Activated T-helper 2 cell treated with anti-CD3 and anti-CD28 coated beads, Interferon-gamma antibody, Interleukin-2, Interleukin-4, amounts not matched to agents 10 μg/mL and 5 μg/mL and 100 μg/mL, durations not matched to agents 14 hours and 24 hours and 36 hours (primary cell): ENCODE data around the gene LENEP. TPM values are rescaled to one million over a fixed set of nuclear protein-coding genes. Genes with fewer than 3 reads are reported as not detected.
"Not testable (repeated sequence)": the region's sequence is repeated elsewhere in the genome, so short reads cannot be mapped to it uniquely, and the experiment has no call there.

Experiments
- DNase-seq: peaks from one replicate; pipeline ENCODE4 v3.0.0; 2021; ENCODE audit warnings: low spot score
- H3K27ac Mint-ChIP-seq: one replicate; pipeline ENCODE4 v1.8.0; 2021; ENCODE audit warnings: mixed read lengths
- H3K27me3 Mint-ChIP-seq: one replicate; pipeline ENCODE4 v1.8.0; 2021; ENCODE audit warnings: low read depth, mixed read lengths
- H3K36me3 Mint-ChIP-seq: one replicate; pipeline ENCODE4 v1.8.0; 2021; ENCODE audit warnings: low read depth, mixed read lengths
- H3K4me1 Mint-ChIP-seq: one replicate; pipeline ENCODE4 v1.8.0; 2021; ENCODE audit warnings: low read depth, mixed read lengths
- H3K4me3 Mint-ChIP-seq: one replicate; pipeline ENCODE4 v1.8.0; 2021; ENCODE audit warnings: low read depth, mild to moderate bottlenecking, moderate library complexity, mixed read lengths
- H3K9me3 Mint-ChIP-seq: one replicate; pipeline ENCODE4 v1.8.0; 2021; ENCODE audit warnings: mixed read lengths
- intact Hi-C: fragments of 100-400 bp; cut with micrococcal nuclease; formaldehyde crosslinking; loops from one replicate; pipeline ENCODE4 v1.15.1; 2023
- total RNA-seq: library from RNA; stranded (reverse); gene quantifications from 2 replicates; pipeline ENCODE4 v1.2.3, GENCODE V29; 2022

LENEP gene
- total RNA-seq, 1 donor from 2014 or later, result 2.0 TPM

GRCh38 chr1:154973344-154974101 lies 19.9 kb upstream of the LENEP start:
- Mint-ChIP-seq H3K9me3 (no peaks in the 10 kb centered on the region), H3K4me3 (no peak overlapping the region), H3K27ac (no peak overlapping the region), H3K4me1 (peaks cover 36% of the 10 kb centered on the region), H3K27me3 (no peaks in the 10 kb centered on the region), H3K36me3 (peaks cover 33% of the 10 kb centered on the region)
- DNase-seq, result peak; percentile 92
- intact Hi-C loops, result loop anchor here (1.0 to 2.0 kb wide), 7 partner anchors 10 to 415 kb away; partner anchors contain the start of genes FLAD1, PYGO2 and UBE2Q1

- Mint-ChIP-seq H3K27me3 (no peaks in the 10 kb centered on the region), H3K36me3 (peaks cover 33% of the 10 kb centered on the region), H3K4me1 (peaks cover 32% of the 10 kb centered on the region), H3K4me3 (no peak within 1 kb of the TSS), H3K9me3 (no peaks in the 10 kb centered on the region), H3K27ac (no peak within 1 kb of the TSS)
- peak; percentile 97 for DNase-seq
- intact Hi-C loops, result loop anchor here (1.0 to 2.0 kb wide), 7 partner anchors 9 to 416 kb away; partner anchors contain the start of genes FLAD1, PYGO2 and UBE2Q1
Observed at GRCh38 chr1:154974102-154974807, 19.1 kb upstream of the LENEP start, which contains the start of gene CKS1B. Gene CKS1B, plus strand, starts transcription at chr1:154974681. Its CDS starts 65 bp downstream, at chr1:154974746.

GRCh38 chr1:154974808-154975408 lies 18.5 kb upstream of the LENEP start:
- intact Hi-C loops, result loop anchor here (1.0 to 2.0 kb wide), 8 partner anchors 8 to 417 kb away; partner anchors contain the start of genes FLAD1, PYGO2 and UBE2Q1
- H3K27ac Mint-ChIP-seq, result no peak overlapping the region
- H3K36me3 Mint-ChIP-seq, result peaks cover 32% of the 10 kb centered on the region
- H3K27me3 Mint-ChIP-seq, result no peaks in the 10 kb centered on the region
- no peak overlapping the region for H3K4me3 Mint-ChIP-seq
- H3K4me1 Mint-ChIP-seq, result peaks cover 31% of the 10 kb centered on the region
- DNase-seq, result peak; percentile 95
- H3K9me3 Mint-ChIP-seq, result no peaks in the 10 kb centered on the region

DNA sequence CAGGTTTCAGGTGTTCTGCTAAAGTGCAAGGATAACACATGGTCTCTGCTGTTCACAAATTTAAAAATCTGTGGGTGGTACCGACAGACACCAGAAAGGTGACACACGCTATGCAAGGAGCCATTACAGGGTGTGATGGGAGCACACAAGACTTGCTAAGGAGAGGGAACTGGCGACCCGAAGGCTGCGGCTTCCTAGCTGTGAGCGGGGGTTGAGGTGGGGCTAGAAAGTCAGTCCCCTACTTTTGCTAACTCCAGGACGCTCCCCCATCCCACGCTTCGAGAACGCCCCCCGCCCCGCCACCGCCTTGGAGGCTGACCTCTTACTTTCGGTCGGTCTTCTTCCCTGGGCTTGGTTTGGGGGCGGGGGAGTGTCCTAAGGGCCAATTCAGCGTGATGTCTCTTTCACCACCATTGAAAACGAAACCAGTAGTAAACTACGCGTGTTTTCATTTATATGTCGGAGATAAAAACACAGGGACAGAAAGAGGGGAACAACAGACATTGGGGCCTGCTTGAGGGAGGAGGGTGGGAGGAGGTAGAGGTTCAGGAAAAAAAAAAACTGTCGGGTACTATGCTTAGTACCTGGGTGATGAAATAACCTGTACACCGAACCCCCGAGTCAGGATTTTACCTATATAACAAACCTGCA lies 17.9 kb upstream of the LENEP start:
- Mint-ChIP-seq H3K27ac (no peak overlapping the region), H3K4me1 (peaks cover 31% of the 10 kb centered on the region), H3K36me3 (peaks cover 36% of the 10 kb centered on the region), H3K9me3 (no peaks in the 10 kb centered on the region), H3K4me3 (no peak overlapping the region), H3K27me3 (no peaks in the 10 kb centered on the region)
- intact Hi-C loops, result loop anchor here (1.0 to 2.0 kb wide), 3 partner anchors 24 to 219 kb away; no protein-coding TSS in a partner anchor
- DNase-seq, result peak; percentile 58

- Mint-ChIP-seq H3K27ac (peak overlapping the region; percentile 28), H3K36me3 (peaks cover 34% of the 10 kb centered on the region), H3K4me1 (peaks cover 17% of the 10 kb centered on the region)
- H3K4me3 Mint-ChIP-seq, intact Hi-C loops, DNase-seq, H3K27me3 Mint-ChIP-seq, H3K9me3 Mint-ChIP-seq: not testable (repeated sequence)
Observed at GRCh38 chr1:154977762-154978161, 15.6 kb upstream of the LENEP start.

- Mint-ChIP-seq H3K27ac (no peak overlapping the region), H3K36me3 (peaks cover 32% of the 10 kb centered on the region), H3K9me3 (no peaks in the 10 kb centered on the region), H3K4me1 (peaks cover 14% of the 10 kb centered on the region), H3K4me3 (no peak overlapping the region), H3K27me3 (no peaks in the 10 kb centered on the region)
- no peak for DNase-seq
- intact Hi-C loops, result no loop called here
Observed at GRCh38 chr1:154978360-154978759, 15.0 kb upstream of the LENEP start.

GRCh38 chr1:154982341-154982740 lies 11.0 kb upstream of the LENEP start:
- H3K27ac Mint-ChIP-seq, result no peak overlapping the region
- no peaks in the 10 kb centered on the region for H3K9me3 Mint-ChIP-seq
- no peaks in the 10 kb centered on the region for H3K27me3 Mint-ChIP-seq
- H3K36me3 Mint-ChIP-seq, result peaks cover 39% of the 10 kb centered on the region
- DNase-seq, result no peak
- intact Hi-C loops, result no loop called here
- H3K4me3 Mint-ChIP-seq, result no peak overlapping the region
- H3K4me1 Mint-ChIP-seq, result peaks cover 9% of the 10 kb centered on the region

GRCh38 chr1:154982897-154983648 lies 10.3 kb upstream of the LENEP start, which contains the start of gene FLAD1:
Gene FLAD1, plus strand, starts transcription at chr1:154983344. Its CDS starts 351 bp downstream, at chr1:154983695.
- Mint-ChIP-seq H3K9me3 (no peaks in the 10 kb centered on the region), H3K4me1 (peaks cover 6% of the 10 kb centered on the region), H3K36me3 (peaks cover 35% of the 10 kb centered on the region), H3K27me3 (no peaks in the 10 kb centered on the region), H3K4me3 (no peak within 1 kb of the TSS), H3K27ac (no peak within 1 kb of the TSS)
- intact Hi-C loops, result loop anchor here (1.0 kb wide), 3 partner anchors 9 to 34 kb away; partner anchors contain the start of gene CKS1B
- peak; percentile 97 for DNase-seq

DNA sequence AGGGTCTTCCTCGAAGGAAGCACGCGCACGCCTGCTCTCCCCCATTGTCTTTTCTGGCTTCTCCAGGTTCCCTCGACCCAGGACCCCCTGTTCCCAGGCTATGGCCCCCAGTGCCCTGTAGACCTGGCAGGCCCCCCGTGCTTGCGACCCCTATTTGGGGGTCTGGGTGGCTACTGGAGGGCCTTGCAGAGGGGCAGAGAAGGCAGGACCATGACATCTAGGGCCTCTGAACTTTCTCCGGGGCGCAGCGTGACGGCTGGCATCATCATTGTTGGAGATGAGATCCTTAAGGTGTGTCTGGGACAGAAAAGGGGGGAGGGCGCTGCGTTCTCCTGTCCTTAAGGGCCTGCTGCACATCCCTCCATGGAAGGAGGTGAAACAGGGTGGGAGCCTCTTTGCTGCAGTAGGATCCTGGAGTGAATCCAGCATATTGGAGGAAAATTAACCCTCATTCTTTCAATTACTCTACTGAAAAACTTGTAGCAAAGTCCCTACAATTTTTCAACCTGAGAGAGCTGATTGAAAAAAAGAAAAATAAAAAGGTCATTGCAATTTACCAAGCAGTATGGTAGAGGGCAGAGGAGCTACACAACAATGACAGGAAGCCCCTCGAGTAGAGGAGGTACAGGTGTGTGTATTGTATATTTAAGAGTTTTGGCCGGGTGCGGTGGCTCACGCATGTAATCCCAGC lies 9.5 kb upstream of the LENEP start:
- H3K4me3 Mint-ChIP-seq, result no peak overlapping the region
- H3K27ac Mint-ChIP-seq, result no peak overlapping the region
- H3K9me3 Mint-ChIP-seq, result no peaks in the 10 kb centered on the region
- peaks cover 37% of the 10 kb centered on the region for H3K36me3 Mint-ChIP-seq
- intact Hi-C loops, result loop anchor here (1.0 kb wide), 3 partner anchors 10 to 33 kb away; partner anchors contain the start of gene CKS1B
- DNase-seq, result no peak
- H3K27me3 Mint-ChIP-seq, result no peaks in the 10 kb centered on the region
- H3K4me1 Mint-ChIP-seq, result peaks cover 7% of the 10 kb centered on the region

DNA sequence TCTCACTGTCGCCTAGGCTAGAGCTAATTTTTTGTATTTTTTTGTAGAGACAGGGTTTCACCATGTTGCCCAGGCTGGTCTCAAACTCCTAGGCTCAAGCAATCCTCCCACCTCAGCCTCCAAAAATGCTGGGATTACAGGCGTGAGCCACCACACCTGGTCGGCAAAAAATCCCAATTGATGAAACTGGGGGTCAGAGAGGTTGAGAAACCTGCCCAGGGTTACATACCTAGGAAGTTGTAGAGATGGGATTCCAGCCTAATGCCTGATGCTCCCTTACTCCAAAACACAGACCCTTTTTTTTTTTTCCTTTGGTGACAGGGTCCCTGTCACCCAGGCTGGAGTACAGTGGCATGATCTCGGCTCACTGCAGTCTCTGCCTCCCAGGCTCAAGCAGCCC lies 6.7 kb upstream of the LENEP start:
- H3K9me3 Mint-ChIP-seq, intact Hi-C loops, H3K4me3 Mint-ChIP-seq, DNase-seq, H3K27ac Mint-ChIP-seq, H3K4me1 Mint-ChIP-seq, H3K27me3 Mint-ChIP-seq: not testable (repeated sequence)
- H3K36me3 Mint-ChIP-seq, result peaks cover 31% of the 10 kb centered on the region

DNA sequence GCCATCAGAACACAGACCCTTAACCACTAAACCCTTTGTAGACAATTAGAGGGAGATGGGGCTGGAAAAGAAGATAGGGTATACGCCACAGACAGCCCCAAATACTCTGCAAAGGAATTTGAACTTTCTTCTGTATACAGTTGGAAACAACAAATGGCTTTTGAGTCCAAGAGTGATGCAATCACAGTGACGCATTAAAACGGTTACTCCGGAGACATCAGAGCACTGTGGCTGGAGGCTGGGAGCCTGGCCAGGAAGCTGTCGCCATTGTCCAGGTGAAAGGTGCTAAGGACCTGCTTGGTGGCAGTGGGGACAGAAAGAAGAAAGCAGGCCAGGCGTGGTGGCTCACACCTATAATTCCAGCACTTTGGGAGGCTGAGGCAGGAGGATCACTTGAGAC lies 6.1 kb upstream of the LENEP start:
- Mint-ChIP-seq H3K4me3 (no peak overlapping the region), H3K27me3 (no peaks in the 10 kb centered on the region), H3K36me3 (peaks cover 31% of the 10 kb centered on the region), H3K9me3 (no peaks in the 10 kb centered on the region), H3K27ac (no peak overlapping the region), H3K4me1 (peaks cover 5% of the 10 kb centered on the region)
- intact Hi-C loops, result no loop called here
- no peak for DNase-seq
